NCI-H526 (cell line): ENCODE results near the gene CSTF2.
A peak's percentile ranks its signal among the peaks of the same experiment; 100 is the strongest.
"Not testable (repeated sequence)": the region's sequence is repeated elsewhere in the genome, so short reads cannot be mapped to it uniquely, and the experiment has no call there.

Source experiments
- DNase-seq, 2 experiments: peaks; one replicate each; lab custom pipeline; 2025; lab: John Stamatoyannopoulos, UW

CSTF2 gene, protein sequence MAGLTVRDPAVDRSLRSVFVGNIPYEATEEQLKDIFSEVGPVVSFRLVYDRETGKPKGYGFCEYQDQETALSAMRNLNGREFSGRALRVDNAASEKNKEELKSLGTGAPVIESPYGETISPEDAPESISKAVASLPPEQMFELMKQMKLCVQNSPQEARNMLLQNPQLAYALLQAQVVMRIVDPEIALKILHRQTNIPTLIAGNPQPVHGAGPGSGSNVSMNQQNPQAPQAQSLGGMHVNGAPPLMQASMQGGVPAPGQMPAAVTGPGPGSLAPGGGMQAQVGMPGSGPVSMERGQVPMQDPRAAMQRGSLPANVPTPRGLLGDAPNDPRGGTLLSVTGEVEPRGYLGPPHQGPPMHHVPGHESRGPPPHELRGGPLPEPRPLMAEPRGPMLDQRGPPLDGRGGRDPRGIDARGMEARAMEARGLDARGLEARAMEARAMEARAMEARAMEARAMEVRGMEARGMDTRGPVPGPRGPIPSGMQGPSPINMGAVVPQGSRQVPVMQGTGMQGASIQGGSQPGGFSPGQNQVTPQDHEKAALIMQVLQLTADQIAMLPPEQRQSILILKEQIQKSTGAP

DNA sequence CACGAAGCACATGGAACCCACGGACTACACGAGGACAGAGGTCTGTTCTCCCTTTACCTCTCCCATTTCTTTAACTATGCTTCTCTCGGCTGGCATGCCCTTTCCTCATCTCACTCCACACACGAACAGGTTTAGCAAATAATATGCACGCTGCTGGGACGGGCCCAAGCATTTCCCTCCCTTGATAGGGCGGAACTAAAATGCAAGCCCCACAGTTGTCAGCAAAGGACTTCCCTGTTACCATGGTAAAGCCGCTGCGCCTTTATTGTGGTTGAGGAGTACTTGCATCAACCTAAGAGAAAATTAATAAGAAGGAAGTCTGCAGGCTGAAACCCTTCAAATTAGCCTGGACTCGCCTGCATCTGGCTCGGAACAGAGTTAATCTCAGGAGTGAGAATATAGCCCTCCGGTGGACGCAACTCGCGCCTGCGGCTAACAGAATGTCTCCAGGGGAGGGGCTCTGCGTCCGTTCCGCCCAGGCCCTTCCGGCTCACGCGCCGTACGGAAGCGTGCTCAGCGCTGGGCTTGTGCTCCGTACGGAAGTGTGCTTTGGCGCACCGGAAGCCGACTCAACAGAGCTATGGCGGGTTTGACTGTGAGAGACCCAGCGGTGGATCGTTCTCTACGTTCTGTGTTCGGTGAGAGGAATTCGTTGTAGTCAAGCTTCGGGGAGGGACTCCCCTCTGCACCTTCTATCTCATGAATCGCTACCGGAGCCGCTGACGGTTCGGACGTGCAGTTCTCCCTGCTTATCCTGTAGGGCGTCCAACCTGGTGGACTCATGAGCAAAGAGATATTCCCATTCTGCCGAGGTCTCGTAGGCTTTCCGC, at the start of gene CSTF2:
Gene CSTF2 (plus strand): TSS at position 555 of the 830 bp plus-strand sequence. CDS start 26 bp downstream, at position 581.
- DNase-seq: peak; percentile 76 to 90

- DNase-seq: not testable (repeated sequence)
Observed at GRCh38 chrX:100796371-100796770, 23.8 kb upstream of the CSTF2 start.

- no peak for DNase-seq
Observed at GRCh38 chrX:100797359-100797758, 22.8 kb upstream of the CSTF2 start.

DNA sequence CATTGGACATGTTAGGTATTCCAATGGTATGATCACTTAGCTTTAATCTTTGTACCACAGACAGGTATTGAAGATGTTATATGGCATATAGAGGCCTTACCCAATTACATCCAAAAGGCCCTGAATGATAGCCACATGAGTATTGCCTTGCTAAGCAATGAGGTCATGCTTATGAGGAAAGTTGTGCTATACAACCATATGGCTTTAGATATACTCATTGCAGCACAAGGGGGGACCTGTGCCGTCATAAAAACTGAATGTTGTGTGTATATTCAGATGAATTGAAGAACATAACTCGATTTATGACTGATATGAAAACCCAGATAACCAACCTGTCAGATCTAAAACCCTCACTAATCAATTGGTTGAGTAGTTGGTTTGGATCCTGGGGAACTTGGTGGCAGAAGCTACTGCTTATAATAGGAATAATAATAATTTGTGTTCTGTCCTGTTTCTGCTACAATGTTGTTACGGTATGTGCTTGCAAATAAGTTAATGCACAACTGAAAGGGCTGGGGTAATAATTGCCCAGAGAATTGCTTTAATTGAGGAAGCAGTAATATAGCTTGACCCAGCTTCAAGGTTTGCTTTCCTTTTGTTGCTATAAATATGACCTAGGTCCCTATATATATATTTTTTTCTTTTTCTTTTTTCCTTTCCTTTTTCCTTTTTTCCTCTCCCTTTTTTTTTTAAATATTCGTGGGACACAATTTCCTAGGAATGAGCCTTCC, 21.5 kb upstream of the CSTF2 start:
- DNase-seq: no peak

DNA sequence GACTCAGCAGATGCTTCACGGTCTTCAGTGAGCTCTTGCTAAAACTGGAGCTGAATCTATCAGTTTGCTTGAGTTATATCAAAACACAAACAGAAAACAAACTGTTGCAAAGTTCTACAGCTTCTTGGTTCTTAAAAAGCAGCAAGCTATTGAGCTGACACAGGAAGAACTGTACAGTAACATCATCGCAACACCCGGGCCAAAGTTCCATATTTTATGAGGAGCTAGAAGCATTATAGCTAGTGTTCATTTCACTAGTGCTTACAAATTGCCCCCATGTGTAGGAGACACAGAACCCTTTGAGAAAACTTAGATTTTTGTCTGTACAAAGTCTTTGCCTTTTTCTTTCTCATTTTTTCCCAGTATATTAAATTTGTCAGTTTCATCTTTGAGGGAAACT, 17.3 kb upstream of the CSTF2 start:
- no peak for DNase-seq

- no peak for DNase-seq
Observed at GRCh38 chrX:100804780-100805179, 15.4 kb upstream of the CSTF2 start.

- not testable (repeated sequence) for DNase-seq
Observed at GRCh38 chrX:100808265-100808664, 11.9 kb upstream of the CSTF2 start.

GRCh38 chrX:100812216-100813158, 7.7 kb upstream of the CSTF2 start:
- DNase-seq: no peak

DNA sequence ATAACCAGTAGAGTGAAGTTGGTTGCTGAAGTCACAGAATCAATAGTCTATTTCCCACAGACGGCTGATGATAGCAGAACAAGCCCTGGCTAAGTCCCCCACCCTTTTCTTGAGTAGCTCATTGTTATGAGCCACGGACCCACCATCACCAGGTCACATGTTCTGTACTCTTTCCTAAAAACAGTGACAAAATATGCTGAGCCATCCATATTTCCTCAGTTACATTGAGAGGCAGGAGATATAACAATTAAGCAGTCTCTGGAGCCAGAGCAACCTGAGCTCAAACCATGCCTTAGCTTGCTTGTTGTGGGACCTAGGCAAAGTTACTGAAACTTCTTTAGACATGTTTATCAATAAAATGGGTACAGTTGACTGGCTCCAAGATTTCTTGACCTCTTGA, 2.9 kb upstream of the CSTF2 start:
- DNase-seq: no peak

DNA sequence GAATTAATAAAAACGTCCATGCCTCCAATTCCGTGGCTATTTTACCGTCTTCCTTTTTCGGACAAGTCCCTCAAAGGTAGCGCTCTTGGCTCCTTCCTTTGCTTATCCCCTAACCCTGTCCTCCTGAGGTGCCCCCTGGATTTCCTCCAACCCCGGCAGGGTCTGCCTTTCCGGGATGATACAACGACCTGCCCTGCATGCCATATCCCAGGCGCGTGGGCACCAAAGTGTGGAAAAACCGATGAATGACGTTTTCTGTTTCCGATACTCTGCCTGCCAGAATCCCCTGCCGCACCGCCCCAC, 706 bp upstream of the CSTF2 start:
- no peak for DNase-seq

- DNase-seq: no peak
Observed at GRCh38 chrX:100829730-100830129, 9.5 kb downstream of the CSTF2 start.

DNA sequence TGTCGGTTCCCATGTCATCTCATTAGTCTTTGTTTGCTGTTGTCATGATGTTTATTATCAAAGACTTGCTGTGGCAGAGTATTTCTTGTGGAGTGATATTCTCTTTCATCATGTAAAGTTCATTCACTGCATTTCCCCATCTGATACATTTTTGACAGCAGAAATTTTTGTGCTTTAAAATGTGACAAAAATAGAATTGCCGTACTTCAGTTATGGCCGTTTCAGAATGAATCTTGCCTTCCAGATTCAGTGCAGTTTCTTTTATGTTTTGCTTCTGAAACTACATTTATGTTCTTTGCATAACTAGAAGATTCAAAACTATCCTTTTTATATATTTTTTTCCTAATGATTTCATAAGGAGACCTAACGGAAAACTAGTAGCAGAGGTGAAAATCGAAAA, 10.0 kb downstream of the CSTF2 start:
- DNase-seq: no peak

GRCh38 chrX:100830547-100830946, 10.4 kb downstream of the CSTF2 start:
- no peak for DNase-seq

GRCh38 chrX:100831219-100831946, 11.2 kb downstream of the CSTF2 start:
- DNase-seq: no peak

DNA sequence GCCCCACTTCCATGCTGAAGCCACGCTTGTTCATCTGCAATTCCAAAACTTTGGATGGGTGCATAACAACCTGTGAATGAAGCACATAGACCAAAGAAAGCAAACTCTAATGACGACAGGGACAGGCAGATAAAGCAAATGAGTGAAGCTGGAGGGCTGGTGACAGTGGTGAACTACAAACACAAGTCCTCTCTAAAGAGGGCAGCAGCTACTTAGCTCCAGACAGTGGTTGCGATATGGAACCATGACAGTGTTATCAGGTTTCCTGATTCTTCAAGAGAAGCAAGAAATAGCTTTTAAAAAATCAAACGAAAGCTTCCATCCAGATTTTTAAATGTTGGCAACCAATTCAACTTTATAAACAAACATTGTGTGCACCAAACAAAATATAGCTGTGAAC, 30.1 kb downstream of the CSTF2 start:
- DNase-seq: no peak

DNA sequence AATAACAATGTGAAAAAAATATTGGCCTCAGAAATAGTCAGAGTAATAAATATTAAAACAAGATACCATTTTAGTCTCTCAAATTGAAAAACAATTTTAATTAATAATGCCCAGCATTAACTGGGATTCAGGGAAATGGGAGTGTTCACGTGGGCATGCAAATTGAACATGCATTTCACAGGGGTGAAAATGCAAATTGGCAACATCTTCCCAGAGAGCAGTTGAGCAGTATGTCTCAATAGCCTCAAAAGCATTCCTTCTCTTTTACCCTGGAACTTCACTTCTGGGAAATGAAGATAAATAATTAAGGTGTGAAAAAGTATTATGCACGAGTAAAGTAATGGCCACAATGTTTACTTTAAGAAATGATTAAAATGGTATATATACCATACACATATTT, 32.6 kb downstream of the CSTF2 start:
- peak in 1 of 2 experiments; percentile 53 for DNase-seq

DNA sequence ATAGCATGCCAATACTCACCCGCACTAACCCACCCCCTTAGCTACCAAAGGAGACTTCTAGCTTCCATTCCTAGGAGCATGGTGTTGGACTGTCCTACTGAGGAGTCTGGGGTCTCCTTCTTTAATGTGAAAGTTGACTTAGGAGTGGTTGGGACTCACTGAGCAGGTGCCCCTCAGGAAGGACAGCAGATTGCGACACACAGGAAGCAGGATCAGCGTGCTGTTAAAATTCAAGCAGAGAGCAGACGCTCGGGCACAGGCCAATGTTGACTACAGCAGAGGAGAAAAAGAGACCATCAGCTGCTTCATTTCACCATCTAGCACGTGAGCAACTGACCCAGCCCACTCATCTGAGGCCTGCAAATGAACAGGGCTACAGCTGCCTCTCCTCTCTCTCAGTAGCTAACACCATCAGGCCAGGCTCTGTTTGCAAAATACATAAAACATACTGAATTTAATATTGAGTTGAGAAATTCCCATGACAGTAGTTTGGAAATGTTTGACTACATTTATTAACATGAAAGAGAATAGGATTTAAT, 43.2 kb downstream of the CSTF2 start:
- no peak for DNase-seq

DNA sequence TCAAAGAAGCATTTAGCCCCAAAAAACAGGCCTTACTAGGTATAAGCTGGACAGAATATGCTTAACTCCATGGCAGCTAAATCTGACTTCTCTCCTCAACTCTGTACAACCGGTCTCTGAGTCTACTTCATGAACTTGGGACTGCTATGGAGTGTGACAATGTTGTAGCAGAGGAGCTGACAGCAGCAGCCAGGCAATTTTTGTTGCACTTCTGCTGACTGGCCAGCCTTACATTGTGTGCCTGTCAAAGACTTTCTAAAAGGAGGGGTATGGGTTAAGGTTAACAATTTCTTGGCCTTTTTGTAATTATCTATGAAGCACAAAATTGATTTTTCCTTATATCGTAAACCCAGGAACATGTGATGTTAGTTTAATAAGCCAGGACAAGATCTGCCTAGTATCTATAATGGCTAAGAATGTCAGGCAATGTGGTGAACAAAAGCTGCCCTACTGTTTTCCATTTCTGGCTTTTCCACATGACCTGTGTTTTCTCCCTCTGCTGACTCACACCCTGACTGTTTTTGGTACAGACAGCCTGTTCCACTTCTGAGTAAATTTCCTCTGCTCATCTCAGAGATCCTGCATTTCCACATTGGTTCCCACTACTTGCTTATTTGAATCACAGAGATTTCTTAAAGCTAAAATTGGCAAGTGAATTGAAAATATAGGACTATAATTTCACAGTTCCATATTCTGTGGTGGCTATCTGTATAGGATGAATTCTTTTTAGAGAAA, 44.6 kb downstream of the CSTF2 start:
- no peak for DNase-seq

- DNase-seq: no peak
Observed at GRCh38 chrX:100868273-100868672, 48.1 kb downstream of the CSTF2 start.
